Daoy (cell line): Measurements from ENCODE around the gene PLAC1. TPM values are rescaled to one million over a fixed set of nuclear protein-coding genes. Genes with fewer than 3 reads are reported as not detected.
A peak's percentile ranks its signal among the peaks of the same experiment; 100 is the strongest.

Experiments
- DNase-seq: peaks from one replicate; pipeline ENCODE4 v3.0.0-alpha.2; 2015; ENCODE audit warnings: low read depth
- total RNA-seq: library from RNA; depleted of rRNA; stranded (reverse); fragments of >200 nt; shearing (Covaris generic); gene quantifications from 2 replicates; pipeline ENCODE4 v1.2.3, GENCODE V29; 2014

Gene PLAC1
- total RNA-seq, 1 experiment from 2014 or later: not detected

GRCh38 chrX:134588806-134589205 is 69.5 kb downstream of the PLAC1 start:
- DNase-seq: no peak

GRCh38 chrX:134580907-134581306 is 77.4 kb downstream of the PLAC1 start:
- no peak for DNase-seq

GRCh38 chrX:134573683-134574035 is 84.6 kb downstream of the PLAC1 start:
- DNase-seq: peak; percentile 7

- DNase-seq: peak; percentile 61
Measured at GRCh38 chrX:134572816-134573682, 85.2 kb downstream of the PLAC1 start.

- DNase-seq: no peak
Measured at GRCh38 chrX:134571796-134572195, 86.5 kb downstream of the PLAC1 start.

- no peak for DNase-seq
Measured at GRCh38 chrX:134570899-134571298, 87.4 kb downstream of the PLAC1 start.

DNA sequence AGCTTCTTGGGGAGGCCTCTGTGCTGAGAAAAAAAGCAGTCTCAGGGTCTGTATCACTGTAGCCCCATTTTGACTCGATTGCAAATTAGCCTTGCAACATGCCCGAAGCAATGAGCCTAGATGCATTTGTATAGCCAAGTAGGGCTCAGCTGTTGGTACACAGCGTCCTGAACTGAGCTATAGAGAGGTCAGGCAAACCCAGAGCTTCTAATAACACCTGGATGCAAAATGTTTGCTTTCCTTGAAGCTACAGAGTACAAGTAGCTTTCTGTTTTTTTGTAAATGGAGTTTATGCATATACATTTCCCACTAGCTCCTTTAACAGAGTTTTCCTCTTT is 87.8 kb downstream of the PLAC1 start:
- DNase-seq: no peak

GRCh38 chrX:134569306-134569705 is 89.0 kb downstream of the PLAC1 start:
- no peak for DNase-seq

DNA sequence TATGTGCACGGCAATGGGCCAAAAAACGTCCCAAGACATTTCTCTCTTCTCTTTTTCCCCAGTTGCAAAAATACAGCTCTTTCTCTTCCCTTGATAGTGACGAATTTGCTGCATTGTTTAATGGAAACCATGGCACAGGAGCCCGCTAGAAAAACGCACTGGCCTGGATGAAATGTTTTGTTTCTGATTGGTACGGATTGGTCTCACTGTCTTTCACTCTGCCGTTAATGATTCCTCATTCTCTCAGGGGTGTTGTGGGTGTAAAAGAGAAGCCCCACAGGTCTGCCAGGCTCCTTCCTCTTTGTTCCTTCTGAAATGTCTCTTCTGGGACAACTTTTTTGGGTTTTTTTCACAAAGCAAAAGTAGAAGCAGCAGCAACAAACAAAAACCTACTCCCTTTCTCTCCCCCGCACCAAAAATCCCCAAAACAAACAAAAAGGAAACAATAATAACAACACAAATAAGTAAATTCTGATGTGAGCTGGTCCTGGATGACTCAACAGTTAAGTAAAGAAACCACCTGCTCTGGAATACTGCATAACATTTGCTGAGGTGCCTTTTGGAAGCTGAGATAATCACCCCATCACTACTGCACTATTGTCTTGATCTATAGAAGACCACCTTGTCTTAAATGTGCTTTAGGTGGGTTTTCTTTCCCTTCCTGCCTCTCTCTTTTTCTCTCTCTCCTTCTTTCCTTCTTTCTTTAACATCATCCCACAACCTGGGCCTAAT is 89.8 kb downstream of the PLAC1 start:
- DNase-seq: no peak

DNA sequence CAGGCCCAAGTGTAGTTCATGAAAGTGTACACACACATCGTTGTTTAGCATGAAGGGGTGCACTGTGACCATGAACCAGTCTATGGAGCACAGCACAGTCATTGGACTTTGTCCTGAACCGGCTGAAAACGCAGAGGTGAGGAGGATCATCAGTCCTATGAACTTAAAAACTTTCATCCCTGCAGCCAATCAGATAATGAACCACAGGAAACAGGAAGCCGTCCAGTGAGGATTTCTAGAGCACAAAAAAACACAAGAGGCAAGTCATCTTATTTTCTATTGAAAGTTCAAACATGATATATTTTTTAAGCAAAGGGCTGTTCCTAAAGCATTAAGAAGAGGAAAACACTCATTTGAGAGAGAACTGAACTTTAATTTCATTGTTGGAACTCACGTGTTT is 91.8 kb downstream of the PLAC1 start:
- no peak for DNase-seq

GRCh38 chrX:134562002-134562401 is 96.3 kb downstream of the PLAC1 start:
- DNase-seq: no peak

GRCh38 chrX:134558133-134558532 is 100.1 kb downstream of the PLAC1 start:
- DNase-seq: no peak

- no peak for DNase-seq
Measured at GRCh38 chrX:134554291-134554690, 104.0 kb downstream of the PLAC1 start.

GRCh38 chrX:134552351-134552750 is 105.9 kb downstream of the PLAC1 start:
- no peak for DNase-seq

DNA sequence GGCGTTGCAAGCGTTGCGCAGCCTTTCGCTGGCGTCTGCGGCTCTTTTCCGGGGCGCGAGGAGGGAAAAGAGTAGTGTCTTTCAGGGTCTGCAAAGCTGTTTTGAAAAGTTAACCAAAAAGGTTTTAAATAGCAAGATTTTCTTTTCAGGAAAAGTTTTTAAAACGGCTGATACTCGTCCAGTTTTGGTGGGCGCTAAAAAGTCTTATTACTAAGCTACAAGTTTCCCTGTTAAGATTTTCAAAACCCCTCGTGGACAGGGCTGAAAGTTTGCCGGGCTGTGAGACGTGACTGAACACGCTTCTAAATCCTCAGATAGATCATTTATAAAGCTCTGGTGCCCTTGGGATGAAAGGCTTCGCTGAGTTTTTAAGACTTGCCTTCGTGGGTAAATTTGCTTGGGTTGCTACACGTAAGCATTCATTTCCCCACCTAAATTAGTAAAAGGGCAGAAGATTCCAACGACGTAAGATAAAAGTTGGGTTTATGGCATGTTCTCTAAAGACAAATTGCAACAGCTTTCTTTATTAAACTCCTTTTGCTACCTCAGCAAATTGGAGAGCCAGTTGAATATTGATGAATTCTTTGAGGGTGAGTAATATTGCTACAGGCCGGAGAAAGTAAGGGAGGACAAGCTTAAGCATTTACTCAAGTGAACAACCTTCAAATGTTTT is 106.8 kb downstream of the PLAC1 start:
- DNase-seq: no peak

DNA sequence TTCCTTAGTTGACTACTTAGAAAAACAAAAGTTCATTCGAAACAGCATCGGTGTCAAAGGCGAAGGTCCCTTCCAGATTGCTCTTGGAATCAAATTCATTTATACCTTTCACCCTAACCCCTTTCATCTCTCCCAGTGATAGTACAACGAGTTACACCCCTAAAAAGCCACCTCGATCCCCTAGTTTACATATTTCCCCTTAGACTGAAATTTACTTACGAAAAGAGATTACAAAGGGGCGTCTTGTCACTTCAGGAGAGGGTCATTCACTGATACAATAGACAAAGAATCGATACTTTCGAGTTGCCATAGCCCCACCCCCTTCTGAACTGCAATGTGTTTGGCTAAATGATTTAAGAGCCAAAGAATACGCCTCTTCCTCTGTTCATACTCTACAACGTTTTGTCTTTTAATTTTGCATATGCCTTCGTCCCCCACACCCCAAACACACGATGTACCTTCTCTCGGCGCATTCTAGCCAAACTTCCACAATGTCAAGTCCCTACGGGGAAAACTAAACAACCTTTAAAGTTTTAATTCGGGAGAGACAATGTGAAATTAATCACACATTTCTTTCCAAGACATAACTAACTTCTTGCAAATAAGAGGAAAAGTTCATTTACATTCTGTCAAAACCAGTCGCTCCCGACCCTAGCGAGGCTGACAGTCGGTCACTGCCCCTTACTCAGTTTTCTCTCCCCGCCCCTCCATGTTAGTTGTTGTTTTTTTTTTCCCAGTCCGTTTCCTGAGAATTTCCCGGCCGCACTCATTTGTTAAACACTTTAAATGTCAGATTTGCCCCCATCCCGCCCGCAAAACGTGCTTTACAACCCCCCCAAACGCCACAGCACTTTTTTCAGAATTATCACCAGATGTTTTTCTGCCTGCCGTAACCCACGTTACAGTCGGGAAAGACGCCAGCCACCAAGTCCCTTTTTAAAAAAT is 109.7 kb downstream of the PLAC1 start:
- DNase-seq: no peak

- DNase-seq: no peak
Measured at GRCh38 chrX:134547047-134547679, 111.1 kb downstream of the PLAC1 start.

- DNase-seq: no peak
Measured at GRCh38 chrX:134546187-134546586, 112.1 kb downstream of the PLAC1 start.

- no peak for DNase-seq
Measured at GRCh38 chrX:134545510-134545909, 112.8 kb downstream of the PLAC1 start.

GRCh38 chrX:134544513-134545151 is 113.6 kb downstream of the PLAC1 start:
- no peak for DNase-seq

DNA sequence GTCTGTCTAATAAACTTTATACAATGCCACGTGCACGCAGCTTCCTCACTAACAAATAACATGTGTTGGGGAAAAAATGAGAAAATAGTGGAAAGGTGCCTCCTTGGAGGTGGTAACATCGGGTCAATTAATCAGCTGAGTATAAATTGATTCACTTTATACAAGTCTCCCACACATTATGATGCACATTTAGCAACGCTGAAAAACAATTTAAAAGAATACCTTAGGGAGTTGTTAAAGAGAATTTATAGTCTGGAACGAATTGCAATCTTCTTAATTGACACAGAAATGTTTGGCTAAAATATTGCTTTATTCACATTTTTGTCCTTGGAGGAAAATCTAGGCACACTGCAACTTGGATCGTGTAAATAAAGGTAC is 114.1 kb downstream of the PLAC1 start:
- DNase-seq: no peak
